Measurements from ENCODE around the gene AOPEP. TPM values are rescaled to one million over a fixed set of nuclear protein-coding genes. Genes with fewer than 3 reads are reported as not detected.

The AOPEP gene
- total and polyA plus RNA-seq, 2 donors (not counting 3 experiments of a cell fraction or from before 2014, with no cell fraction given) = 20.2 to 41.6 TPM

DNA sequence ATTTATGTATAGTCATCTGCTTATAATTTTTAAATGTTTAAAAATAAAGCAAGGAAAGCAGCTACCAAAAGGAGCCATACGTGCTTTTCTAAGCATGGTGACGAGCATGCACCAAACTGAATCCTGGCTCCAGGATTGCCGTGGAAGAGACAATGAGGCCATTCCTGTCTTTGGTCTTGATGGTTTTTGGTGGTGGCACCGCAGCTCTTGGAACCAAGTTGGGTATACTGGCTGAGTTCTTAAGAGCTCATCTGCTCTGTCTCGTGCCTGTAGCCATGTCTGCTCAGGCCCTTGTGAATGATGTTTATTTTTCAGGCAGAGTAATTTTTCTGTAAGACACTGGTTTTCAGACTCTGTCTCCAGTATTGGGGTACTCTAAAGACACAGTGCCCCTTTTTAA is 345.0 kb downstream of the AOPEP start:
- POLR2A ChIA-PET = no interaction called here
- H3K27ac ChIP-seq (ENCODE audit: insufficient read depth, low read depth, low read length) = no peak overlapping the region
- no peak overlapping the region for H3K9ac ChIP-seq (replicated peaks; ENCODE audit: extremely low read depth, insufficient read depth, low read length)
- no peaks in the 10 kb centered on the region for H3K9me1 ChIP-seq (replicated peaks; ENCODE audit: control insufficient read depth, extremely low read depth, insufficient read depth, low read length)
- no peaks in the 10 kb centered on the region for H3K4me1 ChIP-seq (ENCODE audit: control insufficient read depth, extremely low read depth, insufficient read depth, low read length)
- CTCF ChIA-PET = interaction anchor here (1.6 to 2.3 kb wide), 2 partner anchors 289 to 390 kb away, joined by 4 to 42 read pairs; no protein-coding TSS in a partner anchor
- intact Hi-C loops (cut with micrococcal nuclease) (no loop called here), dilution Hi-C loops (cut with MboI; ENCODE audit: extremely low pct_ligation_motif_present, low sequenced_read_pairs) (no loop called here)
- TF ChIP-seq GATA2 (IDR thresholded peaks at IDR 0.05; ENCODE audit: insufficient read depth, insufficient read length, low read depth, low read length) = no peak
- TF ChIP-seq JUN (IDR thresholded peaks at IDR 0.05; ENCODE audit: borderline replicate concordance, insufficient read depth, insufficient read length, low read depth) = no peak
- TF ChIP-seq EZH2 (IDR thresholded peaks at IDR 0.05; ENCODE audit: borderline replicate concordance, low read depth, low read length, severe bottlenecking) = no peak
- TF ChIP-seq MAX (IDR thresholded peaks at IDR 0.05; ENCODE audit: insufficient read depth, insufficient read length) = no peak
- TF ChIP-seq POLR2A (IDR thresholded peaks at IDR 0.05; ENCODE audit: low read depth, low read length) = no peak
- no peak for TF ChIP-seq CTCF (IDR thresholded peaks at IDR 0.05; ENCODE audit: extremely low read depth in 1 of 2, insufficient read depth in 1 of 2, low read depth in 1 of 2, low read length in 2 of 2)
- no peak for TF ChIP-seq POLR2AphosphoS5 (IDR thresholded peaks at IDR 0.05; ENCODE audit: insufficient read depth, low read depth, low read length)
- no peak for TF ChIP-seq MYC (IDR thresholded peaks at IDR 0.05; ENCODE audit: low read depth, low read length)
- no peak for TF ChIP-seq FOS (IDR thresholded peaks at IDR 0.05; ENCODE audit: borderline replicate concordance, insufficient read depth, low read length)
- DNase-seq (ENCODE audit: low read depth, low spot score) = no peak
- H3K4me3 ChIP-seq (replicated peaks in 1 of 3; ENCODE audit: insufficient read depth in 1 of 3, low read depth in 1 of 3, low read length in 3 of 3) = no peak overlapping the region
- no TSS peak for BruUV-seq (replicated peaks)
- H3K27me3 ChIP-seq (ENCODE audit: control insufficient read depth in 2 of 2, insufficient read depth in 2 of 2, low read length in 2 of 2) = no peaks in the 10 kb centered on the region
- no peaks in the 10 kb centered on the region for H3K9me3 ChIP-seq (replicated peaks; ENCODE audit: control insufficient read depth, insufficient read depth, low read length)
- no peak for FAIRE-seq
- peaks cover 13% of the 10 kb centered on the region for H3K79me2 ChIP-seq (ENCODE audit: control insufficient read depth, insufficient read depth, low read length)
- no peak overlapping the region for H2AFZ ChIP-seq (ENCODE audit: low read depth, low read length)
- H4K20me1 ChIP-seq (replicated peaks; ENCODE audit: control insufficient read depth, extremely low read depth, insufficient read depth, low read length) = no peaks in the 10 kb centered on the region
- peaks cover 0 to 15% of the 10 kb centered on the region in 2 experiments for H3K36me3 ChIP-seq (ENCODE audit: control insufficient read depth in 2 of 2, extremely low read depth in 1 of 2, insufficient read depth in 2 of 2, low read length in 2 of 2)
- H3K4me2 ChIP-seq (ENCODE audit: insufficient read depth, low read length) = no peak overlapping the region

Data from endothelial cell of umbilical vein (primary cell).